ENCODE results near the gene GRAMD1C. TPM values are rescaled to one million over a fixed set of nuclear protein-coding genes. Genes with fewer than 3 reads are reported as not detected.

GRAMD1C gene
- total RNA-seq, 1 experiment from 2014 or later, result 3.9 TPM

GRCh38 chr3:113831103-113831355 lies 7.6 kb upstream of the GRAMD1C start:
- peaks cover 8% of the 10 kb centered on the region; the same call in 1 of the 2 replicates for H3K4me1 ChIP-seq
- H3K27me3 ChIP-seq (replicated peaks; ENCODE audit: control insufficient read depth, insufficient read depth, low read length), result no peaks in the 10 kb centered on the region
- no peaks in the 10 kb centered on the region for H3K9me3 Mint-ChIP-seq (ENCODE audit: unreplicated experiment)
- peaks cover 7% of the 10 kb centered on the region for H3K4me1 Mint-ChIP-seq (ENCODE audit: low read depth, unreplicated experiment)
- H3K27ac Mint-ChIP-seq (ENCODE audit: unreplicated experiment), result no peak overlapping the region
- peaks cover 8% of the 10 kb centered on the region; the same call in 1 of the 2 replicates for H3K9me3 ChIP-seq
- intact Hi-C loops (cut with micrococcal nuclease; ENCODE audit: unreplicated experiment), result no loop called here
- H3K27me3 Mint-ChIP-seq (ENCODE audit: insufficient read depth, unreplicated experiment), result no peaks in the 10 kb centered on the region
- no peaks in the 10 kb centered on the region for H3K36me3 ChIP-seq (ENCODE audit: control insufficient read depth, insufficient read depth, low read length)
- no peak overlapping the region for H3K4me3 Mint-ChIP-seq (ENCODE audit: unreplicated experiment)
- POLR2A ChIA-PET, result no interaction called here
- no peak overlapping the region for H3K4me3 ChIP-seq (ENCODE audit: low read depth, low read length)
- no peak for TF ChIP-seq CTCF (IDR thresholded peaks at IDR 0.05; ENCODE audit: insufficient read depth in 1 of 2, low read depth in 1 of 2, low read length in 1 of 2, severe bottlenecking in 1 of 2, unreplicated experiment in 1 of 2)
- DNase-seq, result no peak
- CTCF ChIA-PET, result no interaction called here
- no TSS peak for BruUV-seq (replicated peaks)
- H3K36me3 Mint-ChIP-seq (ENCODE audit: insufficient read depth, unreplicated experiment), result no peaks in the 10 kb centered on the region

DNA sequence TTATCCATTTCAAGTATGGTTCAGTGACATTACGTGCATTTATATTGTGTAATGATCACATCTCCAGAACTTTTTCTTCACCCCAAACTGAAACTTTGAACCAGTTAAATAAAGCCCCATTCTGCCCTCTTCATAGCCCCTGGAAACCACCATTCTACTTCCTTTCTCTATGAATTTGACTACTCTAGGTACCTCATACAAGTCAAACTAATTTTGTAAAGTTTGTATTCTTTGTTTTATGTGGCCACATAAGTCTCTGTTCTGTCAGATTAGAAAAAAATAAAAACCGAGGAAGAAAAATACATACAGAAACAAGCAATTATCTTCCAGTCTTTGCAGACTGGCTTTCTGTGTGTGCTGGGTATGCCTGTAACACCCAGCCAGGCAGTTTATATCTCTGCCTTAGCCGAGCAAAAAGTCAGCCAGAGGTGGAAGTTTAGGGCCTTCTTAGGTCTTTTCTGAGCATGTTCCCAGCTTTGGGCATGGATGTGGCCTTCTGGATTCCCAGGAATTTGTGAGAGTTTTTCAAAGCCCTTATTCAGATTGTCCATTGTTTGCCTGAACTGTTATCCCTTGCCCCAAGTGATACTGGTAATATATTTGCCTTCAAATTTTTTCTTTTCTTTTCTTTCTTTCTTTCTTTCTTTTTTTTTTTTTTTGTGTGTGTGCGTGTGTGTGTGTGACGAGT lies 6.0 kb upstream of the GRAMD1C start:
- Mint-ChIP-seq H3K27me3 (ENCODE audit: insufficient read depth, unreplicated experiment) (no peaks in the 10 kb centered on the region), H3K4me3 (ENCODE audit: unreplicated experiment) (no peak overlapping the region), H3K4me1 (ENCODE audit: low read depth, unreplicated experiment) (peaks cover 7% of the 10 kb centered on the region), H3K9me3 (ENCODE audit: unreplicated experiment) (no peaks in the 10 kb centered on the region), H3K36me3 (ENCODE audit: insufficient read depth, unreplicated experiment) (no peaks in the 10 kb centered on the region), H3K27ac (ENCODE audit: unreplicated experiment) (no peak overlapping the region)
- intact Hi-C loops (cut with micrococcal nuclease; ENCODE audit: unreplicated experiment), result no loop called here
- BruUV-seq (replicated peaks), result no TSS peak
- no peaks in the 10 kb centered on the region for H3K36me3 ChIP-seq (ENCODE audit: control insufficient read depth, insufficient read depth, low read length)
- ChIA-PET POLR2A (no interaction called here), CTCF (no interaction called here)
- no peaks in the 10 kb centered on the region for H3K27me3 ChIP-seq (replicated peaks; ENCODE audit: control insufficient read depth, insufficient read depth, low read length)
- no peak for TF ChIP-seq CTCF (IDR thresholded peaks at IDR 0.05; ENCODE audit: insufficient read depth in 1 of 2, low read depth in 1 of 2, low read length in 1 of 2, severe bottlenecking in 1 of 2, unreplicated experiment in 1 of 2)
- peaks cover 8% of the 10 kb centered on the region; the same call in 1 of the 2 replicates for H3K4me1 ChIP-seq
- H3K4me3 ChIP-seq (ENCODE audit: low read depth, low read length), result no peak overlapping the region
- peaks cover 8% of the 10 kb centered on the region; the same call in 1 of the 2 replicates for H3K9me3 ChIP-seq
- no peak for DNase-seq

DNA sequence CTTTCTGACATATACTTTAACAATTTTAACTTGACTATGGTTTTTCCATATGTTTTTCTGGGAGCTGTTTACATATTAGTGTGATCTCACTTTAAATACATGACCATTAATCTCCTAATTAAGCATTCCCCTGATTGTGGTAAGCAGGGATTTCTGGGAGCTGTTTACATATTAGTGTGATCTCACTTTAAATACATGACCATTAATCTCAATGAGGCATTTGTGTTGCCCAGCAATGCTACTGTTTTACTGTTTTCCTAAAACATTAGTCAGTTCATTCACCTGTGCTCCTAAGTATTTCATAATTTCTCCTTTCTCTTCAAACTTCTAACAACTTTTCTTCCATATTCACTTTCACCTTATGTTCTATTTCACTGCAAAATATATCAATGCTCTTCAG lies 3.6 kb upstream of the GRAMD1C start:
- Mint-ChIP-seq H3K27ac (ENCODE audit: unreplicated experiment) (no peak overlapping the region), H3K4me3 (ENCODE audit: unreplicated experiment) (no peak overlapping the region), H3K36me3 (ENCODE audit: insufficient read depth, unreplicated experiment) (no peaks in the 10 kb centered on the region), H3K9me3 (ENCODE audit: unreplicated experiment) (no peaks in the 10 kb centered on the region), H3K4me1 (ENCODE audit: low read depth, unreplicated experiment) (peaks cover 7% of the 10 kb centered on the region), H3K27me3 (ENCODE audit: insufficient read depth, unreplicated experiment) (no peaks in the 10 kb centered on the region)
- intact Hi-C loops (cut with micrococcal nuclease; ENCODE audit: unreplicated experiment), result no loop called here
- no peak for TF ChIP-seq CTCF (IDR thresholded peaks at IDR 0.05; ENCODE audit: insufficient read depth in 1 of 2, low read depth in 1 of 2, low read length in 1 of 2, severe bottlenecking in 1 of 2, unreplicated experiment in 1 of 2)
- Histone ChIP-seq H3K27me3 (replicated peaks; ENCODE audit: control insufficient read depth, insufficient read depth, low read length) (no peaks in the 10 kb centered on the region), H3K9me3 (peaks cover 8% of the 10 kb centered on the region; the same call in 1 of the 2 replicates), H3K4me1 (peaks cover 15% of the 10 kb centered on the region; the same call in 1 of the 2 replicates), H3K36me3 (ENCODE audit: control insufficient read depth, insufficient read depth, low read length) (no peaks in the 10 kb centered on the region), H3K4me3 (ENCODE audit: low read depth, low read length) (no peak overlapping the region)
- POLR2A ChIA-PET, result no interaction called here
- CTCF ChIA-PET, result no interaction called here
- no TSS peak for BruUV-seq (replicated peaks)
- DNase-seq, result no peak

Measured in Caco-2 (cell line).